ENCODE measurements around the gene PPA1.

The PPA1 gene

DNA sequence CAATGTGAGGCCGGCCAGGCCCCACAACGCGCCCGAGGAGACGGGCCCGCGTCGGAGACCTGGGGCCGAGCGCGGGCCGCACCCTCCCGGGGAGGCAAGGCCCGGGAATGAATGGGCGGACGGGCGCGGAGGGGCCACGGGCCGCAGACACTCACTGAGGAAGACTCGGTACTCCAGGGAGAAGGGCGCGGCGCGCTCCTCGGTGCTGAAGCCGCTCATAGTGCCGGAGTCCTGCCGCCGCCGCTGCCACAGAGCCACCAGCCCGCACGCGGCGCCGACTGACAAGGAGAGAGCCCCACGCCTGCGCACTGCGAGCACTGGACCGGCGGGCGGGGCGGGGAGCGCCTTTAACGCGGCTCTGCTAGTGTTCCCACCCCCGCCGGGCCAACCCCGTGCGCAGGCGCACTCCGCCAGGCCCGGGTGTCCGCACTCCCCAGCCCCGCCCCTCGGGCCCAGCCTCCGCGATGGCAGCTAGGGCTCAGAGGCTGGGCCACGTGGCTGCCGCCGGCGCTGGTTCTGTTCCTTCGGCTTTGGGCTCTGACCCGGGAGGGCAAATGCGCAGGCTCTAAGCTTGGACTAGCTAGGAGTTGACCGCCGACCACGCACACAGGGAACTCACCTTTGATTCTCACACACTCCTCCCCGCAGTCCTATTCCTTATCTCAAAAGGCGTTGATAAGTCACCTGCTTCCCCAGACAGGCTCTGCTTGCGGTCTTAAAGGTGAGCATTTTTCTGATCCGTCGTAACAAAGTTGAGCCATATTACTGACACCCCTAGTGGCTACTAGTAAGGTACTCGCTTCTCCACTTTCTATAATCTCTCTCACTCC lies at the start of gene PPA1:
PPA1 (minus strand) TSS at position 321 of the 830 bp plus-strand sequence; CDS start at position 219, 102 bp downstream.
- TF ChIP-seq, protein P1, sequence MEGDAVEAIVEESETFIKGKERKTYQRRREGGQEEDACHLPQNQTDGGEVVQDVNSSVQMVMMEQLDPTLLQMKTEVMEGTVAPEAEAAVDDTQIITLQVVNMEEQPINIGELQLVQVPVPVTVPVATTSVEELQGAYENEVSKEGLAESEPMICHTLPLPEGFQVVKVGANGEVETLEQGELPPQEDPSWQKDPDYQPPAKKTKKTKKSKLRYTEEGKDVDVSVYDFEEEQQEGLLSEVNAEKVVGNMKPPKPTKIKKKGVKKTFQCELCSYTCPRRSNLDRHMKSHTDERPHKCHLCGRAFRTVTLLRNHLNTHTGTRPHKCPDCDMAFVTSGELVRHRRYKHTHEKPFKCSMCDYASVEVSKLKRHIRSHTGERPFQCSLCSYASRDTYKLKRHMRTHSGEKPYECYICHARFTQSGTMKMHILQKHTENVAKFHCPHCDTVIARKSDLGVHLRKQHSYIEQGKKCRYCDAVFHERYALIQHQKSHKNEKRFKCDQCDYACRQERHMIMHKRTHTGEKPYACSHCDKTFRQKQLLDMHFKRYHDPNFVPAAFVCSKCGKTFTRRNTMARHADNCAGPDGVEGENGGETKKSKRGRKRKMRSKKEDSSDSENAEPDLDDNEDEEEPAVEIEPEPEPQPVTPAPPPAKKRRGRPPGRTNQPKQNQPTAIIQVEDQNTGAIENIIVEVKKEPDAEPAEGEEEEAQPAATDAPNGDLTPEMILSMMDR (IDR thresholded peaks at IDR 0.05; ENCODE audit: borderline replicate concordance, extremely low read depth, low read length, poor library complexity, severe bottlenecking), result peak; percentile 35
- TF ChIP-seq EZH2 (IDR thresholded peaks at IDR 0.05; ENCODE audit: borderline replicate concordance, low read depth, low read length, severe bottlenecking), result no peak
- DNase-seq, result peak; percentile 98
- Histone ChIP-seq H3K27me3 (ENCODE audit: insufficient read depth, low read length, poor library complexity) (no peaks in the 10 kb centered on the region), H3K4me3 (ENCODE audit: low read depth in 1 of 2, low read length in 2 of 2) (peak within 1 kb of the TSS; percentile 98 to 100), H4K20me1 (ENCODE audit: insufficient read depth, low read length) (peaks cover 32% of the 10 kb centered on the region), H3K9me3 (ENCODE audit: insufficient read depth, low read length, severe bottlenecking) (no peaks in the 10 kb centered on the region), H3K36me3 (ENCODE audit: insufficient read depth, low read length) (peaks cover 25% of the 10 kb centered on the region), H3K9ac (ENCODE audit: low read depth, low read length) (peak within 1 kb of the TSS; percentile 82), H3K79me2 (ENCODE audit: insufficient read depth, low read length) (peaks cover 49% of the 10 kb centered on the region), H3K4me2 (ENCODE audit: insufficient read depth, low read length) (peak within 1 kb of the TSS; percentile 91), H3K4me1 (ENCODE audit: insufficient read depth, low read length) (peaks cover 47% of the 10 kb centered on the region), H3K27ac (ENCODE audit: low read length) (peak within 1 kb of the TSS; percentile 81), H2AFZ (ENCODE audit: low read depth, low read length) (peak within 1 kb of the TSS; percentile 86)
- ATAC-seq (ENCODE audit: insufficient read depth, low read depth), result peak; percentile 87

DNA sequence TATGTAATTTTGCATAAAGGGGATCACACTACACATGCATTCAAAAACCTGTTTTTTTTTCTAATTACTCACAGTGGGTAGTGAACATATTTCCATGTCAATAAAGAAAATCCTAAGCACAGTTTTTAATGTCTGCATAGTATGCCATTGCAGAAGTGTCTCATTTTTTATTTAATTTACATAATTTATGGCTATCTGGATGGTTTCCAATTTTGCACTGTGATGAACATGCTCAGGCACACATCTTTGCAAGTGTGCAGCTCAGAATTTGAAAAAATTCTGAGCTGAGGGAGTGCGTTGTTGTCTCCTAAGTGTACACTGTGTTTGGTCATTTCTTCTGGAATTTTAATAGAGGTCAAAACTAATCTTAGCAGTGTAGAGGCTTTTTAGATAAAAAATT lies 48.4 kb upstream of the PPA1 start:
- no peak overlapping the region for H3K4me3 ChIP-seq (ENCODE audit: low read depth in 1 of 2, low read length in 2 of 2)
- no peak overlapping the region for H2AFZ ChIP-seq (ENCODE audit: low read depth, low read length)
- peaks cover 6% of the 10 kb centered on the region for H3K27me3 ChIP-seq (ENCODE audit: insufficient read depth, low read length, poor library complexity)
- H3K9ac ChIP-seq (ENCODE audit: low read depth, low read length), result no peak overlapping the region
- no peak overlapping the region for H3K4me2 ChIP-seq (ENCODE audit: insufficient read depth, low read length)
- no peaks in the 10 kb centered on the region for H4K20me1 ChIP-seq (ENCODE audit: insufficient read depth, low read length)
- no peaks in the 10 kb centered on the region for H3K36me3 ChIP-seq (ENCODE audit: insufficient read depth, low read length)
- no peaks in the 10 kb centered on the region for H3K9me3 ChIP-seq (ENCODE audit: insufficient read depth, low read length, severe bottlenecking)
- DNase-seq (no peak), ATAC-seq (ENCODE audit: insufficient read depth, low read depth) (no peak)
- H3K79me2 ChIP-seq (ENCODE audit: insufficient read depth, low read length), result no peaks in the 10 kb centered on the region
- no peaks in the 10 kb centered on the region for H3K4me1 ChIP-seq (ENCODE audit: insufficient read depth, low read length)
- H3K27ac ChIP-seq (ENCODE audit: low read length), result no peak overlapping the region
- TF ChIP-seq EZH2 (IDR thresholded peaks at IDR 0.05; ENCODE audit: borderline replicate concordance, low read depth, low read length, severe bottlenecking), result no peak
- TF ChIP-seq, protein P1 (IDR thresholded peaks at IDR 0.05; ENCODE audit: borderline replicate concordance, extremely low read depth, low read length, poor library complexity, severe bottlenecking), result no peak

DNA sequence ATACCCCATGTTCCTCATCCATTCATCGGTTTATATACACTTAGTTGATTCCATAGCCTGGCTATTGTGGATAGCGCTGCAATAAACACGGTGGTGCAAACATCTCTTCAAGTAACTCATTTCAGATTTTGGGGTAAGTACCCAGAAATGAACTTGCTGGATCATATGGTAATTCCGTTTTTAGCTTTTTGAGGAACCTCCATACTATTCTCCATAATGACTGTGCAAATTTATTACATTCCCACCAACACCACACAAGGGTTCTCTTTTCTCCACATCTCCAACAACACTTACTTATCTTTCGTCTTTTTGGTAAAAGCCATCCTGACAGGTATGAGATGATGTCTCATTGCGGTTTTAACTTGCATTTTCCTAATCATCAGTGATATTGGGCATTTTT lies 46.9 kb upstream of the PPA1 start:
- Histone ChIP-seq H3K4me2 (ENCODE audit: insufficient read depth, low read length) (no peak overlapping the region), H3K27me3 (ENCODE audit: insufficient read depth, low read length, poor library complexity) (peaks cover 6% of the 10 kb centered on the region), H3K4me3 (ENCODE audit: low read depth in 1 of 2, low read length in 2 of 2) (no peak overlapping the region), H3K9ac (ENCODE audit: low read depth, low read length) (no peak overlapping the region), H2AFZ (ENCODE audit: low read depth, low read length) (no peak overlapping the region), H3K36me3 (ENCODE audit: insufficient read depth, low read length) (no peaks in the 10 kb centered on the region), H3K9me3 (ENCODE audit: insufficient read depth, low read length, severe bottlenecking) (no peaks in the 10 kb centered on the region), H3K79me2 (ENCODE audit: insufficient read depth, low read length) (no peaks in the 10 kb centered on the region), H3K27ac (ENCODE audit: low read length) (no peak overlapping the region), H3K4me1 (ENCODE audit: insufficient read depth, low read length) (no peaks in the 10 kb centered on the region), H4K20me1 (ENCODE audit: insufficient read depth, low read length) (no peaks in the 10 kb centered on the region)
- no peak for ATAC-seq (ENCODE audit: insufficient read depth, low read depth)
- DNase-seq, result no peak
- TF ChIP-seq, protein P1 (IDR thresholded peaks at IDR 0.05; ENCODE audit: borderline replicate concordance, extremely low read depth, low read length, poor library complexity, severe bottlenecking), result no peak
